GM23338 (cell line): ENCODE measurements around the gene HELZ. TPM values are rescaled to one million over a fixed set of nuclear protein-coding genes. Genes with fewer than 3 reads are reported as not detected.

Source experiments
- ATAC-seq: fragments of 200-7000 bp; cut with Tn5 transposase; 3 replicates; pipeline ENCODE4 v1.9.1; 2020
- DNase-seq: peaks from one replicate; pipeline ENCODE4 v3.0.0-alpha.2; 2015; ENCODE audit warnings: low spot score
- H2AFZ ChIP-seq: fragments of 200-600 bp; sonication (generic); 2 replicates; pipeline ENCODE4 v1.8.0; 2016; ENCODE audit warnings: antibody characterized with exemption, mild to moderate bottlenecking, moderate library complexity
- H3F3A ChIP-seq: fragments of 200-600 bp; sonication (generic); replicated peaks from 2 replicates; pipeline ENCODE4 v1.8.0; 2017; ENCODE audit warnings: antibody characterized with exemption, mixed run types, low read depth
- H3K27ac ChIP-seq: fragments of 200-600 bp; sonication (generic); 2 replicates; pipeline ENCODE4 v1.6.1; 2016; ENCODE audit warnings: low read depth
- H3K27me3 ChIP-seq: fragments of 200-600 bp; sonication (generic); 2 replicates; pipeline ENCODE4 v1.8.0; 2016; ENCODE audit warnings: mild to moderate bottlenecking, mixed run types, moderate library complexity; ENCODE audit not compliant: insufficient read depth
- H3K36me3 ChIP-seq: fragments of 200-600 bp; sonication (generic); 2 replicates; pipeline ENCODE4 v1.8.0; 2016; ENCODE audit warnings: mild to moderate bottlenecking; ENCODE audit not compliant: insufficient read depth
- H3K4me1 ChIP-seq: fragments of 200-600 bp; sonication (generic); 2 replicates; pipeline ENCODE4 v1.8.0; 2016; ENCODE audit warnings: mild to moderate bottlenecking, moderate library complexity; ENCODE audit not compliant: insufficient read depth
- H3K4me2 ChIP-seq: fragments of 200-600 bp; sonication (generic); 2 replicates; pipeline ENCODE4 v1.7.1; 2017; ENCODE audit warnings: mixed run types
- H3K4me3 ChIP-seq: fragments of 200-600 bp; sonication (generic); 2 replicates; pipeline ENCODE4 v1.6.1; 2016; ENCODE audit warnings: mixed run types
- H3K79me2 ChIP-seq: fragments of 200-600 bp; sonication (generic); replicated peaks from 2 replicates; pipeline ENCODE4 v1.8.0; 2017; ENCODE audit warnings: mild to moderate bottlenecking; ENCODE audit not compliant: insufficient read depth
- H3K9me2 ChIP-seq: fragments of 200-600 bp; sonication (generic); 2 replicates; pipeline ENCODE4 v1.8.0; 2017; ENCODE audit not compliant: insufficient read depth
- H4K20me1 ChIP-seq: fragments of 200-600 bp; sonication (generic); replicated peaks from 2 replicates; pipeline ENCODE4 v1.8.0; 2017; ENCODE audit warnings: mild to moderate bottlenecking; ENCODE audit not compliant: insufficient read depth
- H3K27ac Mint-ChIP-seq: 2 replicates; pipeline ENCODE4 v1.8.0; 2020; ENCODE audit warnings: inconsistent platforms, mild to moderate bottlenecking, moderate library complexity, mixed read lengths
- H3K27me3 Mint-ChIP-seq: 3 replicates; pipeline ENCODE4 v1.8.0; 2022; ENCODE audit warnings: low read depth, mild to moderate bottlenecking, moderate library complexity, mixed read lengths, inconsistent platforms; ENCODE audit not compliant: insufficient read depth, poor library complexity
- H3K36me3 Mint-ChIP-seq: 3 replicates; pipeline ENCODE4 v1.8.0; 2021; ENCODE audit warnings: low read depth, mild to moderate bottlenecking, inconsistent platforms, moderate library complexity, mixed read lengths
- H3K4me1 Mint-ChIP-seq: 3 replicates; pipeline ENCODE4 v1.8.0; 2020; ENCODE audit warnings: mild to moderate bottlenecking, inconsistent platforms, mixed read lengths
- H3K4me3 Mint-ChIP-seq: 3 replicates; pipeline ENCODE4 v1.8.0; 2021; ENCODE audit warnings: moderate library complexity, mild to moderate bottlenecking, inconsistent platforms, mixed read lengths
- H3K9me3 Mint-ChIP-seq: 3 replicates; pipeline ENCODE4 v1.8.0; 2020; ENCODE audit warnings: moderate library complexity, mild to moderate bottlenecking, inconsistent platforms, mixed read lengths
- CTCF ChIP-seq, 2 experiments: fragments of 200-600 bp in 1 of 2; sonication (generic) in 1 of 2; conservative IDR thresholded peaks; 2 replicates each; pipeline versions ENCODE4 v1.5.1 to v1.6.1; 2016 to 2017; ENCODE audit warnings: antibody characterized with exemption in 2 of 2, low read depth in 2 of 2, mild to moderate bottlenecking in 2 of 2, moderate library complexity in 1 of 2
- EZH2 ChIP-seq: fragments of 200-600 bp; sonication (generic); IDR thresholded peaks from one replicate; pipeline ENCODE4 v1.8.0; 2017; ENCODE audit warnings: antibody characterized with exemption, mild to moderate bottlenecking, low read depth; ENCODE audit not compliant: unreplicated experiment
- EZH2phosphoT487 ChIP-seq: fragments of 200-600 bp; sonication (generic); IDR thresholded peaks from one replicate; pipeline ENCODE4 v1.8.1; 2018; ENCODE audit warnings: antibody characterized with exemption; ENCODE audit not compliant: unreplicated experiment
- JUNB ChIP-seq: IDR thresholded peaks from one replicate; pipeline ENCODE4 v1.6.1; 2016; ENCODE audit warnings: antibody characterized with exemption; ENCODE audit not compliant: unreplicated experiment
- POLR2AphosphoS5 ChIP-seq: IDR thresholded peaks from 2 replicates; pipeline ENCODE4 v1.6.1; 2016; ENCODE audit warnings: antibody characterized with exemption, low read depth
- REST ChIP-seq: IDR thresholded peaks from one replicate; pipeline ENCODE4 v1.6.1; 2018; ENCODE audit warnings: antibody characterized with exemption; ENCODE audit not compliant: unreplicated experiment
- STAT1 ChIP-seq: IDR thresholded peaks from one replicate; pipeline ENCODE4 v1.6.1; 2016; ENCODE audit warnings: antibody characterized with exemption; ENCODE audit not compliant: unreplicated experiment
- ZNF114 ChIP-seq: fragments of 250-450 bp; sonication (Bioruptor Pico); IDR thresholded peaks from 2 replicates; pipeline ENCODE4 v1.5.0; 2020; ENCODE audit warnings: mild to moderate bottlenecking, moderate library complexity
- polyA plus RNA-seq: library from polyadenylated mRNA; unstranded; fragments of >200 nt; fragmentation: Nextera tagmentation; extraction: Ambion mirVana; gene quantifications from 2 replicates; pipeline ENCODE4 v1.2.1, GENCODE V29; 2016
- total RNA-seq: library from RNA; depleted of rRNA; stranded (reverse); fragments of >200 nt; shearing (Covaris generic); gene quantifications from 2 replicates; pipeline ENCODE4 v1.2.3, GENCODE V29; 2014
- TF ChIP-seq, protein P1 (sequence below): IDR thresholded peaks from 2 replicates; pipeline ENCODE4 v1.6.1; 2016; ENCODE audit warnings: antibody characterized with exemption
- TF ChIP-seq, protein P2 (sequence below): fragments of 250-450 bp; sonication (Bioruptor Pico); IDR thresholded peaks from 2 replicates; pipeline ENCODE4 v1.5.0; 2020; ENCODE audit warnings: mild to moderate bottlenecking, moderate library complexity

HELZ gene
- total and polyA plus RNA-seq, 2 experiments from 2014 or later = 38.9 to 62.0 TPM

- TF ChIP-seq CTCF (conservative IDR thresholded peaks at IDR 0.05; ENCODE audit: low read depth in 2 of 2) (no peak), REST (no peak), ZNF114 (CRISPR knock-in tag) (no peak), JUNB (no peak), STAT1 (no peak), EZH2phosphoT487 (no peak), EZH2 (no peak)
- TF ChIP-seq, protein P1, sequence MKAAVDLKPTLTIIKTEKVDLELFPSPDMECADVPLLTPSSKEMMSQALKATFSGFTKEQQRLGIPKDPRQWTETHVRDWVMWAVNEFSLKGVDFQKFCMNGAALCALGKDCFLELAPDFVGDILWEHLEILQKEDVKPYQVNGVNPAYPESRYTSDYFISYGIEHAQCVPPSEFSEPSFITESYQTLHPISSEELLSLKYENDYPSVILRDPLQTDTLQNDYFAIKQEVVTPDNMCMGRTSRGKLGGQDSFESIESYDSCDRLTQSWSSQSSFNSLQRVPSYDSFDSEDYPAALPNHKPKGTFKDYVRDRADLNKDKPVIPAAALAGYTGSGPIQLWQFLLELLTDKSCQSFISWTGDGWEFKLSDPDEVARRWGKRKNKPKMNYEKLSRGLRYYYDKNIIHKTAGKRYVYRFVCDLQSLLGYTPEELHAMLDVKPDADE = no peak
These were observed 50.9 kb downstream of the HELZ start (continued) for GRCh38 chr17:67194134-67194533.

- no peak overlapping the region for H3K27ac ChIP-seq
- no peak overlapping the region for H3K4me3 ChIP-seq
- DNase-seq = no peak
- no peaks in the 10 kb centered on the region for H3K9me3 Mint-ChIP-seq
- H3K4me3 Mint-ChIP-seq = no peak overlapping the region
- no peaks in the 10 kb centered on the region for H4K20me1 ChIP-seq
- H3K27me3 ChIP-seq = no peaks in the 10 kb centered on the region
- no peaks in the 10 kb centered on the region for H3F3A ChIP-seq
- H3K4me1 Mint-ChIP-seq = no peaks in the 10 kb centered on the region
- no peak overlapping the region for H3K27ac Mint-ChIP-seq
- H3K9me2 ChIP-seq = no peaks in the 10 kb centered on the region
- ATAC-seq = no peak
- no peaks in the 10 kb centered on the region for H3K4me1 ChIP-seq
- H3K36me3 ChIP-seq = no peaks in the 10 kb centered on the region
- no peak overlapping the region for H3K4me2 ChIP-seq
- no peak overlapping the region for H2AFZ ChIP-seq
- H3K27me3 Mint-ChIP-seq = no peaks in the 10 kb centered on the region
- no peaks in the 10 kb centered on the region for H3K36me3 Mint-ChIP-seq
- no peaks in the 10 kb centered on the region for H3K79me2 ChIP-seq
- TF ChIP-seq POLR2AphosphoS5 (no peak), STAT1 (no peak), EZH2phosphoT487 (no peak)
- TF ChIP-seq, protein P1 = no peak
- TF ChIP-seq, protein P2, sequence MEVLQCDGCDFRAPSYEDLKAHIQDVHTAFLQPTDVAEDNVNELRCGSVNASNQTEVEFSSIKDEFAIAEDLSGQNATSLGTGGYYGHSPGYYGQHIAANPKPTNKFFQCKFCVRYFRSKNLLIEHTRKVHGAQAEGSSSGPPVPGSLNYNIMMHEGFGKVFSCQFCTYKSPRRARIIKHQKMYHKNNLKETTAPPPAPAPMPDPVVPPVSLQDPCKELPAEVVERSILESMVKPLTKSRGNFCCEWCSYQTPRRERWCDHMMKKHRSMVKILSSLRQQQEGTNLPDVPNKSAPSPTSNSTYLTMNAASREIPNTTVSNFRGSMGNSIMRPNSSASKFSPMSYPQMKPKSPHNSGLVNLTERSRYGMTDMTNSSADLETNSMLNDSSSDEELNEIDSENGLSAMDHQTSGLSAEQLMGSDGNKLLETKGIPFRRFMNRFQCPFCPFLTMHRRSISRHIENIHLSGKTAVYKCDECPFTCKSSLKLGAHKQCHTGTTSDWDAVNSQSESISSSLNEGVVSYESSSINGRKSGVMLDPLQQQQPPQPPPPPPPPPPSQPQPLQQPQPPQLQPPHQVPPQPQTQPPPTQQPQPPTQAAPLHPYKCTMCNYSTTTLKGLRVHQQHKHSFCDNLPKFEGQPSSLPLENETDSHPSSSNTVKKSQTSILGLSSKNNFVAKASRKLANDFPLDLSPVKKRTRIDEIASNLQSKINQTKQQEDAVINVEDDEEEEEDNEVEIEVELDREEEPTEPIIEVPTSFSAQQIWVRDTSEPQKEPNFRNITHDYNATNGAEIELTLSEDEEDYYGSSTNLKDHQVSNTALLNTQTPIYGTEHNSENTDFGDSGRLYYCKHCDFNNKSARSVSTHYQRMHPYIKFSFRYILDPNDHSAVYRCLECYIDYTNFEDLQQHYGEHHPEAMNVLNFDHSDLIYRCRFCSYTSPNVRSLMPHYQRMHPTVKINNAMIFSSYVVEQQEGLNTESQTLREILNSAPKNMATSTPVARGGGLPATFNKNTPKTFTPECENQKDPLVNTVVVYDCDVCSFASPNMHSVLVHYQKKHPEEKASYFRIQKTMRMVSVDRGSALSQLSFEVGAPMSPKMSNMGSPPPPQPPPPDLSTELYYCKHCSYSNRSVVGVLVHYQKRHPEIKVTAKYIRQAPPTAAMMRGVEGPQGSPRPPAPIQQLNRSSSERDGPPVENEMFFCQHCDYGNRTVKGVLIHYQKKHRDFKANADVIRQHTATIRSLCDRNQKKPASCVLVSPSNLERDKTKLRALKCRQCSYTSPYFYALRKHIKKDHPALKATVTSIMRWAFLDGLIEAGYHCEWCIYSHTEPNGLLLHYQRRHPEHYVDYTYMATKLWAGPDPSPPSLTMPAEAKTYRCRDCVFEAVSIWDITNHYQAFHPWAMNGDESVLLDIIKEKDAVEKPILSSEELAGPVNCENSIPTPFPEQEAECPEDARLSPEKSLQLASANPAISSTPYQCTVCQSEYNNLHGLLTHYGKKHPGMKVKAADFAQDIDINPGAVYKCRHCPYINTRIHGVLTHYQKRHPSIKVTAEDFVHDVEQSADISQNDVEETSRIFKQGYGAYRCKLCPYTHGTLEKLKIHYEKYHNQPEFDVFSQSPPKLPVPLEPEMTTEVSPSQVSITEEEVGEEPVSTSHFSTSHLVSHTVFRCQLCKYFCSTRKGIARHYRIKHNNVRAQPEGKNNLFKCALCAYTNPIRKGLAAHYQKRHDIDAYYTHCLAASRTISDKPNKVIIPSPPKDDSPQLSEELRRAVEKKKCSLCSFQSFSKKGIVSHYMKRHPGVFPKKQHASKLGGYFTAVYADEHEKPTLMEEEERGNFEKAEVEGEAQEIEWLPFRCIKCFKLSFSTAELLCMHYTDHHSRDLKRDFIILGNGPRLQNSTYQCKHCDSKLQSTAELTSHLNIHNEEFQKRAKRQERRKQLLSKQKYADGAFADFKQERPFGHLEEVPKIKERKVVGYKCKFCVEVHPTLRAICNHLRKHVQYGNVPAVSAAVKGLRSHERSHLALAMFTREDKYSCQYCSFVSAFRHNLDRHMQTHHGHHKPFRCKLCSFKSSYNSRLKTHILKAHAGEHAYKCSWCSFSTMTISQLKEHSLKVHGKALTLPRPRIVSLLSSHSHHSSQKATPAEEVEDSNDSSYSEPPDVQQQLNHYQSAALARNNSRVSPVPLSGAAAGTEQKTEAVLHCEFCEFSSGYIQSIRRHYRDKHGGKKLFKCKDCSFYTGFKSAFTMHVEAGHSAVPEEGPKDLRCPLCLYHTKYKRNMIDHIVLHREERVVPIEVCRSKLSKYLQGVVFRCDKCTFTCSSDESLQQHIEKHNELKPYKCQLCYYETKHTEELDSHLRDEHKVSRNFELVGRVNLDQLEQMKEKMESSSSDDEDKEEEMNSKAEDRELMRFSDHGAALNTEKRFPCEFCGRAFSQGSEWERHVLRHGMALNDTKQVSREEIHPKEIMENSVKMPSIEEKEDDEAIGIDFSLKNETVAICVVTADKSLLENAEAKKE (CRISPR knock-in tag) = no peak
These were observed 57.1 kb downstream of the HELZ start for GRCh38 chr17:67187927-67188326.
